Fibroblast of lung (primary cell): Measurements from ENCODE around the gene WDR5B.

Experiments used
- CTCF ChIP-seq, 2 donors: IDR thresholded peaks in 1 of 2; conservative IDR thresholded peaks in 1 of 2; 1 replicate in 1 of 2; 2 replicates in 1 of 2; pipeline ENCODE4 v1.5.1; 2011 to 2012; ENCODE audit warnings: low read length in 2 of 2, control low read depth in 1 of 2, inconsistent platforms in 1 of 2, low read depth in 1 of 2, mild to moderate bottlenecking in 1 of 2
- EZH2 ChIP-seq: IDR thresholded peaks from 2 replicates; pipeline ENCODE4 v1.5.1; 2012; ENCODE audit warnings: low read length, control low read depth, mild to moderate bottlenecking; ENCODE audit errors: missing control alignments

GRCh38 chr3:122365073-122365472, 50.8 kb downstream of the WDR5B start:
- no peak for TF ChIP-seq CTCF (conservative IDR thresholded peaks at IDR 0.05 in 1 of 2, IDR thresholded peaks at IDR 0.05 in 1 of 2; ENCODE audit: low read depth in 1 of 2, low read length in 2 of 2)
- no peak for TF ChIP-seq EZH2
